Parathyroid adenoma (tissue), 2 donors: ENCODE results near the gene AIFM2.
"Not testable (repeated sequence)": the region's sequence is repeated elsewhere in the genome, so short reads cannot be mapped to it uniquely, and the experiment has no call there.

Experiments
- H2AFZ ChIP-seq: fragments of 300-600 bp; sonication (generic); one replicate; pipeline ENCODE4 v1.7.0; 2017; ENCODE audit warnings: antibody characterized with exemption, mild to moderate bottlenecking
- H3K27ac ChIP-seq: fragments of 300-600 bp; sonication (generic); one replicate; pipeline ENCODE4 v1.7.0; 2017
- H3K27me3 ChIP-seq: fragments of 300-600 bp; sonication (generic); one replicate; pipeline ENCODE4 v1.7.0; 2017; ENCODE audit warnings: low read length; ENCODE audit not compliant: control insufficient read depth, insufficient read depth
- H3K36me3 ChIP-seq: fragments of 300-600 bp; sonication (generic); one replicate; pipeline ENCODE4 v1.7.0; 2017; ENCODE audit warnings: low read length; ENCODE audit not compliant: control insufficient read depth, insufficient read depth
- H3K4me1 ChIP-seq: fragments of 300-600 bp; sonication (generic); one replicate; pipeline ENCODE4 v1.7.0; 2017; ENCODE audit warnings: control low read depth
- H3K4me2 ChIP-seq: fragments of 300-600 bp; sonication (generic); one replicate; pipeline ENCODE4 v1.7.0; 2017; ENCODE audit warnings: low read length
- H3K4me3 ChIP-seq: fragments of 300-600 bp; sonication (generic); one replicate; pipeline ENCODE4 v1.7.0; 2017; ENCODE audit warnings: low read depth, low read length
- H3K79me2 ChIP-seq: fragments of 300-600 bp; sonication (generic); one replicate; pipeline ENCODE4 v1.7.0; 2017; ENCODE audit warnings: control low read depth
- H3K9ac ChIP-seq: fragments of 300-600 bp; sonication (generic); one replicate; pipeline ENCODE4 v1.7.0; 2017; ENCODE audit warnings: mild to moderate bottlenecking
- H3K9me3 ChIP-seq: fragments of 300-600 bp; sonication (generic); one replicate; pipeline ENCODE4 v1.7.0; 2017; ENCODE audit warnings: low read length; ENCODE audit not compliant: control insufficient read depth
- TF ChIP-seq, protein P1 (sequence below): fragments of 300-600 bp; sonication (generic); IDR thresholded peaks from one replicate; pipeline ENCODE4 v1.7.0; 2017; ENCODE audit warnings: antibody characterized with exemption, mild to moderate bottlenecking
- donor health status: primary hyperparathyroidism.

AIFM2 gene

DNA sequence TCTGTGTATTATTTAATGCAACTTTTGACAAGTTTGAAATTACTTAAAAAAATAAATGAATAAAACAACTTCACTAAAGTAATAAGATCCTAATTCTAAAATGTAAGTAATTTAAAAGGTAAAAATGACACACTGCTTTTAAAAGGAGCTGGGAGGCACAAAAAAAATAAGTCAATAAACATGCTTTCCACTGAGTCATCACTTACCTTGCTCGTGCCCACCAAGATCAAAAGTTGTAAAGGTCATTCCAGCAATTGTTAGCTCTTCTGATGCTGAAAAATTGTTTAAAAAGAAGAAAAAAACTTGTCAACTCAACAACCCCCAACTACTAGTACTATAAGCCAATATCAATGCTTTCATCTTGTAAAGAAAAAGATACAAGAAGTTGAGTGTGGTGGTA is 28.2 kb upstream of the AIFM2 start:
- Histone ChIP-seq H3K27me3 (no peaks in the 10 kb centered on the region), H3K4me3 (no peak overlapping the region), H2AFZ (no peak overlapping the region), H3K36me3 (no peaks in the 10 kb centered on the region), H3K9ac (no peak overlapping the region), H3K27ac (no peak overlapping the region), H3K79me2 (peaks cover 46% of the 10 kb centered on the region), H3K4me1 (peaks cover 7% of the 10 kb centered on the region), H3K9me3 (no peaks in the 10 kb centered on the region), H3K4me2 (no peak overlapping the region)
- TF ChIP-seq, protein P1, sequence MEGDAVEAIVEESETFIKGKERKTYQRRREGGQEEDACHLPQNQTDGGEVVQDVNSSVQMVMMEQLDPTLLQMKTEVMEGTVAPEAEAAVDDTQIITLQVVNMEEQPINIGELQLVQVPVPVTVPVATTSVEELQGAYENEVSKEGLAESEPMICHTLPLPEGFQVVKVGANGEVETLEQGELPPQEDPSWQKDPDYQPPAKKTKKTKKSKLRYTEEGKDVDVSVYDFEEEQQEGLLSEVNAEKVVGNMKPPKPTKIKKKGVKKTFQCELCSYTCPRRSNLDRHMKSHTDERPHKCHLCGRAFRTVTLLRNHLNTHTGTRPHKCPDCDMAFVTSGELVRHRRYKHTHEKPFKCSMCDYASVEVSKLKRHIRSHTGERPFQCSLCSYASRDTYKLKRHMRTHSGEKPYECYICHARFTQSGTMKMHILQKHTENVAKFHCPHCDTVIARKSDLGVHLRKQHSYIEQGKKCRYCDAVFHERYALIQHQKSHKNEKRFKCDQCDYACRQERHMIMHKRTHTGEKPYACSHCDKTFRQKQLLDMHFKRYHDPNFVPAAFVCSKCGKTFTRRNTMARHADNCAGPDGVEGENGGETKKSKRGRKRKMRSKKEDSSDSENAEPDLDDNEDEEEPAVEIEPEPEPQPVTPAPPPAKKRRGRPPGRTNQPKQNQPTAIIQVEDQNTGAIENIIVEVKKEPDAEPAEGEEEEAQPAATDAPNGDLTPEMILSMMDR, result no peak

DNA sequence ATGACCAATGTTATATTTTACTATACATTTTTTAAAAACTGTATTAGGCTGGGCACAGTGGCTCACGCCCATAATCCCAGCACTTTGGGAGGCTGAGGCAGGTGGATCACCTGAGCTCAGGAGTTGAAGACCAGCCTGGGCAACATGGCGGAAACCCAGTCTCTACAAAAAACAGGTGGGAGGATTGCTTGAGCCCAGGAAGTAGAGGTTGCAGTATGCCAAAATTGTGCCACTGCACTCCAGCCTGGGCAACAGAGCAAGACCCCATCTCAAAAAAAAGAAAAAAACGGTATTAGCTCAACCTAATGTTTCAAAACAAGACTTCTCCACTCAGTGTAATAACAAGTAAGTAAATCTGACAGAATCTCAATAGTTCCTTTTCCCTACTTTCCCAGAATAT is 26.7 kb upstream of the AIFM2 start:
- not testable (repeated sequence) for H3K36me3 ChIP-seq, H3K4me1 ChIP-seq, H2AFZ ChIP-seq, H3K9me3 ChIP-seq, H3K27ac ChIP-seq, H3K27me3 ChIP-seq, H3K4me2 ChIP-seq, H3K9ac ChIP-seq, H3K4me3 ChIP-seq
- peaks cover 35% of the 10 kb centered on the region for H3K79me2 ChIP-seq

DNA sequence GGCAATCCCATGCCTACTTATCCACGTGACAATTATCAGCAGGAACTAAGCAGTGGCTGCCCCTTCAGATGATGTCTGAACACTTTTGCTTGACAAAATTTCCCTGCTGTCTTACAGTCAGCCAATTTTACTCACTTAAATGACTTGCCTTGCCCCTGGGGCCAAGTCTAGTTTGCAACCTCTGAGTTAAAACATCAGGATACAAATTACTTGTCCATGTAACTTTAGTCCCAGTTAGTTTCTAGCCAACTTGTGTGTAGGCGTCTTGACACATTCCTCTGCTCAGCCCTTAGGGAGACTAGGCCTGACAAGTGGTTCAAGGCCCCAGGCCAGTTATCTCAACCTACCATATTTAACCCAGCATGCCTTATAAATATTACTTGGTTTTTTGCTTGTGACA is 25.5 kb upstream of the AIFM2 start:
- Histone ChIP-seq H3K4me2 (no peak overlapping the region), H3K36me3 (no peaks in the 10 kb centered on the region), H3K4me1 (peaks cover 7% of the 10 kb centered on the region), H2AFZ (no peak overlapping the region), H3K79me2 (peaks cover 27% of the 10 kb centered on the region), H3K9ac (no peak overlapping the region), H3K27ac (no peak overlapping the region), H3K9me3 (no peaks in the 10 kb centered on the region), H3K27me3 (no peaks in the 10 kb centered on the region), H3K4me3 (no peak overlapping the region)
- TF ChIP-seq, protein P1, result no peak

DNA sequence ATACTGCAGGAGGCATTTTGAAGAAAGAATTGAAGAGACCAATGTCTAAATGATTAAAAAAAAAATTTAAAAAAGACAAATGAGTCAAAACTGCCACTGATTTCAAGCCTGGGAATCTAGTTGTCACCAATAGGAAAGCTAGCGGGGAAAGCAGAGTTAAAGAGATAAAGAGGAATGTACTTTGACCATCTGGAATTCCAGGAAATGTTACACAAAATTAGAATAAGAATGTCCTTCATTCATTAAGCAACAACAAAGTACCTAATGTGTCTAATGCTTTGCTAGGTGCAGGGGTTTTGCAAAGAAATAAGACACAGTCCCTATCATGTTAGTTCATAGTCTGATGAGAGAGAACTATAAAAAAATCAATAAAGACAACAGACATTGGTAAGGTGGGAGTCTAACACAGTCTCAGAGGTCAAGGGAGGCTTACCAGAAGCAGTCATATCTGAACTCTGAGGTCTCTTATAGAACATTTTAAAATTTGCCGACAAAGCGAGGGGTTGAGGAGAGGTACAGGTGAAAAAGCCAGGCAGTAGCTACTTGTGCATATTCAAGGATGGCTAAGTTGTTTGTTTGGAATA is 22.7 kb upstream of the AIFM2 start:
- Histone ChIP-seq H3K4me2 (no peak overlapping the region), H3K36me3 (no peaks in the 10 kb centered on the region)

DNA sequence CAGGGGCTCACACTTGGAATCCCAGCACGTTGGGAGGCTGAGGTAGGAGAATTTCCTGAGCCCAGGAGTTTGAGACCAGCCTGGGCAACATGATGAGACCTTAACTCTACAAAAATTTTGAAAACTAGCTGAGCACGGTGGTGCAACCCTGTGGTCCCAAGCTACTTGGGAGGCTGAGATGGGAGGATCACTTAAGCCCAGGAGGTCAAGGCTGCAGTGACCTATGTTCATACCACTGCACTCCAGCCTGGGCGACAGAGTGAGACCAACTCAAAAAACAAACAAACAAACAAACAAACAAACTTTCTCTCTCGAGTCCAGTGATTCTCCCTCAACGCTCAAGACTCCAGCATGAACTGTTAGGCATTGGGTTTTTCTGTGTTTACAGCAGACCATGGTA is 15.9 kb upstream of the AIFM2 start:
- H3K27me3 ChIP-seq, result no peaks in the 10 kb centered on the region
- TF ChIP-seq, protein P1, result no peak
- H3K79me2 ChIP-seq, result peaks cover 22% of the 10 kb centered on the region
- H3K9ac ChIP-seq, result no peak overlapping the region
- no peak overlapping the region for H2AFZ ChIP-seq
- H3K36me3 ChIP-seq, result no peaks in the 10 kb centered on the region
- H3K4me3 ChIP-seq, result no peak overlapping the region
- no peak overlapping the region for H3K27ac ChIP-seq
- peaks cover 9% of the 10 kb centered on the region for H3K4me1 ChIP-seq
- no peak overlapping the region for H3K4me2 ChIP-seq
- no peaks in the 10 kb centered on the region for H3K9me3 ChIP-seq

More for the DNA sequence above, 22.7 kb upstream of the AIFM2 start:
- H3K4me3 ChIP-seq, result no peak overlapping the region
- H3K27me3 ChIP-seq, result no peaks in the 10 kb centered on the region
- H3K4me1 ChIP-seq, result peaks cover 2% of the 10 kb centered on the region
- no peak overlapping the region for H2AFZ ChIP-seq
- peaks cover 10% of the 10 kb centered on the region for H3K79me2 ChIP-seq
- TF ChIP-seq, protein P1, result no peak
- no peak overlapping the region for H3K9ac ChIP-seq
- no peaks in the 10 kb centered on the region for H3K9me3 ChIP-seq
- no peak overlapping the region for H3K27ac ChIP-seq
